Measurements from ENCODE around the gene HSPH1. TPM values are rescaled to one million over a fixed set of nuclear protein-coding genes. Genes with fewer than 3 reads are reported as not detected.

The HSPH1 gene
- total RNA-seq, 3 donors from 2014 or later, result 36.3 to 109 (median 53.1) TPM

- Histone ChIP-seq H3K4me3 (peak overlapping the region in 1 of 3 donors; percentile 91), H3K4me1 (peaks cover 0 to 6% of the 10 kb centered on the region in 2 donors), H3K27ac (no peak overlapping the region), H3K36me3 (peaks cover 12% of the 10 kb centered on the region), H3K9me3 (no peaks in the 10 kb centered on the region), H3K27me3 (no peaks in the 10 kb centered on the region)
- intact Hi-C loops (cut with DNase I; ENCODE audit: low total_unique reads), result no loop called here
- no peak for TF ChIP-seq POLR2A (IDR thresholded peaks at IDR 0.05)
- no peak for DNase-seq (ENCODE audit: low spot score in 2 of 2)
Observed at GRCh38 chr13:31159306-31159705, 2.4 kb downstream of the HSPH1 start.

GRCh38 chr13:31154939-31155338 lies 6.8 kb downstream of the HSPH1 start:
- intact Hi-C loops (cut with DNase I; ENCODE audit: low total_unique reads), result no loop called here
- no peaks in the 10 kb centered on the region for H3K27me3 ChIP-seq
- H3K4me3 ChIP-seq, result no peak overlapping the region
- H3K4me1 ChIP-seq, result peaks cover 0 to 1% of the 10 kb centered on the region in 2 donors
- no peaks in the 10 kb centered on the region for H3K9me3 ChIP-seq
- no peak for TF ChIP-seq POLR2A (IDR thresholded peaks at IDR 0.05)
- no peak for TF ChIP-seq CTCF (IDR thresholded peaks at IDR 0.05)
- TF ChIP-seq POLR2AphosphoS5 (IDR thresholded peaks at IDR 0.05), result no peak
- peaks cover 22% of the 10 kb centered on the region for H3K36me3 ChIP-seq
- no peak overlapping the region for H3K27ac ChIP-seq
- no peak for DNase-seq (ENCODE audit: low spot score in 2 of 2)

- Histone ChIP-seq H3K9me3 (no peaks in the 10 kb centered on the region), H3K27ac (no peak overlapping the region), H3K27me3 (no peaks in the 10 kb centered on the region), H3K4me3 (no peak overlapping the region), H3K36me3 (peaks cover 28% of the 10 kb centered on the region), H3K4me1 (no peaks in the 10 kb centered on the region)
- intact Hi-C loops (cut with DNase I; ENCODE audit: low total_unique reads), result no loop called here
- TF ChIP-seq POLR2AphosphoS5 (IDR thresholded peaks at IDR 0.05), result no peak
- TF ChIP-seq POLR2A (IDR thresholded peaks at IDR 0.05), result no peak
- no peak for TF ChIP-seq CTCF (IDR thresholded peaks at IDR 0.05)
- no peak for DNase-seq (ENCODE audit: low spot score in 2 of 2)
Observed at GRCh38 chr13:31151837-31152236, 9.9 kb downstream of the HSPH1 start.

- Histone ChIP-seq H3K4me3 (no peak overlapping the region), H3K27me3 (no peaks in the 10 kb centered on the region), H3K4me1 (no peaks in the 10 kb centered on the region), H3K27ac (no peak overlapping the region), H3K36me3 (peaks cover 28% of the 10 kb centered on the region), H3K9me3 (no peaks in the 10 kb centered on the region)
- DNase-seq (ENCODE audit: low spot score in 2 of 2), result no peak
- no peak for TF ChIP-seq POLR2A (IDR thresholded peaks at IDR 0.05)
- TF ChIP-seq CTCF (IDR thresholded peaks at IDR 0.05), result no peak
- TF ChIP-seq POLR2AphosphoS5 (IDR thresholded peaks at IDR 0.05), result no peak
- intact Hi-C loops (cut with DNase I; ENCODE audit: low total_unique reads), result no loop called here
Observed at GRCh38 chr13:31150315-31150985, 11.3 kb downstream of the HSPH1 start.

- DNase-seq (ENCODE audit: low spot score in 2 of 2), result no peak
- intact Hi-C loops (cut with DNase I; ENCODE audit: low total_unique reads), result no loop called here
- no peak for TF ChIP-seq POLR2AphosphoS5 (IDR thresholded peaks at IDR 0.05)
- no peak for TF ChIP-seq CTCF (IDR thresholded peaks at IDR 0.05)
- TF ChIP-seq POLR2A (IDR thresholded peaks at IDR 0.05), result no peak
- Histone ChIP-seq H3K4me3 (no peak overlapping the region), H3K27ac (no peak overlapping the region), H3K4me1 (no peaks in the 10 kb centered on the region), H3K9me3 (no peaks in the 10 kb centered on the region), H3K36me3 (peaks cover 22% of the 10 kb centered on the region), H3K27me3 (no peaks in the 10 kb centered on the region)
Observed at GRCh38 chr13:31149604-31150003, 12.1 kb downstream of the HSPH1 start.

Measured in breast epithelium (tissue), 4 donors.